CD1c-positive myeloid dendritic cell (primary cell): Measurements from ENCODE around the gene P2RX3.
A peak's percentile ranks its signal among the peaks of the same experiment; 100 is the strongest.

Experiments
- DNase-seq: peaks from one replicate; pipeline ENCODE4 v3.0.0-alpha.2; 2016; ENCODE audit errors: extremely low spot score

Gene P2RX3

GRCh38 chr11:57370251-57370650 is 32.1 kb downstream of the P2RX3 start:
- DNase-seq, result no peak

GRCh38 chr11:57370941-57371340 is 32.8 kb downstream of the P2RX3 start:
- peak; percentile 17 for DNase-seq

- DNase-seq, result no peak
These were observed 35.0 kb downstream of the P2RX3 start for GRCh38 chr11:57373146-57373545.

GRCh38 chr11:57374966-57375365 is 36.8 kb downstream of the P2RX3 start:
- no peak for DNase-seq

- DNase-seq, result no peak
These were observed 37.3 kb downstream of the P2RX3 start for GRCh38 chr11:57375490-57375889.

- no peak for DNase-seq
These were observed 38.2 kb downstream of the P2RX3 start for GRCh38 chr11:57376095-57377090.

GRCh38 chr11:57377107-57377506 is 39.0 kb downstream of the P2RX3 start:
- no peak for DNase-seq

- no peak for DNase-seq
These were observed 40.0 kb downstream of the P2RX3 start for GRCh38 chr11:57378186-57378585.

GRCh38 chr11:57379732-57380131 is 41.6 kb downstream of the P2RX3 start:
- no peak for DNase-seq

GRCh38 chr11:57380975-57381374 is 42.8 kb downstream of the P2RX3 start, which contains the start of gene PRG3:
PRG3 (minus strand) TSS chr11:57381150; CDS start chr11:57380708, 442 bp downstream.
- no peak for DNase-seq

- no peak for DNase-seq
These were observed 48.2 kb downstream of the P2RX3 start for GRCh38 chr11:57386178-57386940.

- DNase-seq, result no peak
These were observed 49.3 kb downstream of the P2RX3 start for GRCh38 chr11:57387289-57388030.

- DNase-seq, result no peak
These were observed 52.4 kb downstream of the P2RX3 start, which contains the start of gene PRG2 for GRCh38 chr11:57390535-57390934. PRG2 (minus strand) TSS chr11:57390650; CDS start chr11:57389944, 706 bp downstream.

GRCh38 chr11:57391111-57391510 is 53.0 kb downstream of the P2RX3 start:
- no peak for DNase-seq

- DNase-seq, result no peak
These were observed 53.4 kb downstream of the P2RX3 start for GRCh38 chr11:57391539-57391938.

GRCh38 chr11:57392066-57392762 is 54.1 kb downstream of the P2RX3 start:
- DNase-seq, result no peak

- no peak for DNase-seq
These were observed 54.6 kb downstream of the P2RX3 start for GRCh38 chr11:57392763-57393105.

GRCh38 chr11:57394203-57394965 is 56.2 kb downstream of the P2RX3 start:
- no peak for DNase-seq

- no peak for DNase-seq
These were observed 57.9 kb downstream of the P2RX3 start for GRCh38 chr11:57395905-57396623.

- no peak for DNase-seq
These were observed 58.6 kb downstream of the P2RX3 start for GRCh38 chr11:57396744-57397143.
